ENCODE results near the gene POU2F1.
"Not testable (repeated sequence)": the region's sequence is repeated elsewhere in the genome, so short reads cannot be mapped to it uniquely, and the experiment has no call there.

Gene POU2F1

GRCh38 chr1:167220537-167221125 lies at the start of gene POU2F1:
TSS of gene POU2F1 (plus strand) at chr1:167220886. CDS start at chr1:167220898, 12 bp downstream.
- peak; percentile 98 for DNase-seq

- no peak for DNase-seq
Observed at GRCh38 chr1:167171286-167171929, 49.3 kb upstream of the POU2F1 start.

DNA sequence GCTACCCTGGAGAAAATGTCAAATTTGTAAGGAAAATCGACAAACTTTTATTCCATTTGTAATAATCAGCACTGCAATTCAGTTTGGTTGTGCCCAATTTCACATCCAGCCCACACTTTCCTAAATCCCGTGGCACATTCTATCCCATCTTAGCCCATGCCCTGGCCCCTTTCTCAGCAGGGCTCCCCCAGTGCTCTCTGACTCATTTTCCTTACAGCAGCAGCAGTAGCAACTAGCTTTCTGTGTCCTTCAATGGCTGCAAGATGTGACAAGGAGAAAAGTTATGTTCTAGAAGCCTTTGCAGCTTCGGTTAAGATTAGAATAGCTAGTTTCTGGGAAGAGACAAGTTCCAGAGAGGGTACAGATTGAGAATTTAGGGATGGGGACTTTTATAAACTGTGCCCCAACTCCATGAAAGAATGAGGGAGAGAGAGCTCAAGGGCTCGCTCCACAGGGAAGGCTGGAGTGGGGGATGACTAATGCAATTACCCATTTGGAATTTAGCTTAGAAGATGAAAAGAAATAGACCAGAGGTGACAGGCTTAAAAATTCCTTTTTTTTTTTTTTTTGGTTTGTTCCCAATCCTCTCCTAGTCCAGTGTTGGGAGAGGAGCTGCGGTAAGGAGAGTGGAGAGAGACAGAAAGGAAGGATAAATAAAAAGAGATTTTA lies 47.0 kb upstream of the POU2F1 start:
- no peak for DNase-seq

- no peak for DNase-seq
Observed at GRCh38 chr1:167175901-167176300, 44.8 kb upstream of the POU2F1 start.

DNA sequence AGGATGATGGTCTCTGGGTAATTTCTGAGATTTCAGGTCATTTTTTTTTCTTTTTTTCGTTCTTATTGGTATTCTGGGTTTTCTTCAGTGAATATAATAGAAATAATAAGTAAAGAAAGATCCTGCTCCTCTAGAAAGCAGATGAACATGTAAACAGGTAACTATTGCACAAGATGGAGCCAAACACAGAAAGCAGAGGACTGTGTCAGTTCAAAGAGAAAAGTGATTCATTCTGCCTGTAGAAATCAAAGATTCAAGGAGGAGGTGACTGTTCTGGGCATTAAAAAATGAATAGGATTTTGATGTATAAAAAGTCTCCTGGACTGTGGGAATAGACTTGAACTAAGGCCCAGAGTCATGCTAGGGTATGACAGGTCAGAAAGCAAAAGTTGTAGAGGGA lies 41.9 kb upstream of the POU2F1 start:
- no peak for DNase-seq

DNA sequence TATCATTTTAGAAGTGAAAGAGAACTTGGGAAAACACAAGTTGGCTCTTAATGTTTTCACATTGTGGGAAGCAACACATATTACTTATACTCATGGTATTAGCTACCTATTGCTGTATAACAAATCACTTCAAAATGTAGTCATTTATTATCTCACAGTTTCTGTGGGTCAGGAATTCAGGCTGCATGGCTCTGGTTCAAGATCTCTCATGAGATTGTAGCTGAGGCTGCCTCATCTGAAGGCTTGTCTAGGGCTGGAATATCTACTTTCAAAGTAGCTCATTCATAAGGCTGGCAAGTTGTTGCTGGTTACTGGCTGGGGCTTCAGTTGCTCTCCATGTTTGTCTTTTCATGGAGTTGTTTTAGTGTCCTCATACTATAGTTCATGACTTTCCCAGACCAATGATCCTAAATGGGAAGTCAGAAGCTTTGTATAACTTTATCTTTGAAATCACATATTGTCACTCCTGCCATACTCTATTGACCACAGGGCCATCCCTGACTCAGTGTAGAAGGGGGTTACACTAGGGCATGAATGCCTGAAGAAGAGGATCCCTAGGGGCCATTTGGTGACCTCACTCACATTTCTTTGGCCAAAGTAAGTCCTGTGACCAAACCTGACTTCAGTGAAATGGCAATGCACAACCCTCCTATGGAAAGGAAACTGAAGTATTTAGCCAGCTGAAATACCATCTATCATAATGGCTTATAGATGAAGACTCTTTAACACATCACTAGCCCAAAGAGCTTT lies 37.9 kb upstream of the POU2F1 start:
- DNase-seq, result no peak

DNA sequence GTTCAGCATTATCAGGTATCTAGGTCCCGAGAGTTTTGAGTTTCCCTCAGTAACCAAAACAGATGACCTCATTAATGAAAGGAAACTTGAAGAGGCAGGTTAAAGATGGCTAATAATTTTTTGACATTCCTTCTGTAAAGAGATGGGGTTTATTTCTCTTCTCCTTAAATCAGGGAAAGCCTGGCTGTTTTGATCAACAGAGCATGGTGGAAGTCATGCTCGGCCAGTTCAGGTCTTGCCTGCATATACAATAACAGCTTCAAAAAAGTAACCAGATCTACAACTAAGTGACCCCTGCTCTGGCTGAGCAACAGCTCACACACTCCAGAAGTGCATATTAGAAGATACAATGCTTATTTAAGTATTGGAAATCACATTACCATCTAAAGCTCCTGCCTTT lies 36.6 kb upstream of the POU2F1 start:
- DNase-seq, result no peak

DNA sequence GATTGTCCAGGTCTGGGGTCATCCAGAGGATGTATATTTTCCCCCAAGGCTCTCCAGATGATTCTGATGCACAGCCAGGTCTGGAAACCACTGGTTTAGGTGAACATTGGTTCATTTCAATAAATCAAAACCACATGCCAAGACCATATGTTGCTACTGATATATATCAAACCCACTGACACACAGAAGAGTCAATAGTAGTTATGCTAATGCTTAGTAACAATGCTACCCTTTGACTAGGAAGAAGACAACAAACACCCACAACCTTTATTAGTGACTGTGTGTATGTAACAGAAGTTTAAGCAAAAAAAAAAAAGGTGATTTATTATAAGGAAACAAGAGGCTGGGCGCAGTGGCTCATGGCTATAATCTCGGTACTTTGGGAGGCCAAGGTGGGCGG lies 35.6 kb upstream of the POU2F1 start:
- peak; percentile 15 for DNase-seq

DNA sequence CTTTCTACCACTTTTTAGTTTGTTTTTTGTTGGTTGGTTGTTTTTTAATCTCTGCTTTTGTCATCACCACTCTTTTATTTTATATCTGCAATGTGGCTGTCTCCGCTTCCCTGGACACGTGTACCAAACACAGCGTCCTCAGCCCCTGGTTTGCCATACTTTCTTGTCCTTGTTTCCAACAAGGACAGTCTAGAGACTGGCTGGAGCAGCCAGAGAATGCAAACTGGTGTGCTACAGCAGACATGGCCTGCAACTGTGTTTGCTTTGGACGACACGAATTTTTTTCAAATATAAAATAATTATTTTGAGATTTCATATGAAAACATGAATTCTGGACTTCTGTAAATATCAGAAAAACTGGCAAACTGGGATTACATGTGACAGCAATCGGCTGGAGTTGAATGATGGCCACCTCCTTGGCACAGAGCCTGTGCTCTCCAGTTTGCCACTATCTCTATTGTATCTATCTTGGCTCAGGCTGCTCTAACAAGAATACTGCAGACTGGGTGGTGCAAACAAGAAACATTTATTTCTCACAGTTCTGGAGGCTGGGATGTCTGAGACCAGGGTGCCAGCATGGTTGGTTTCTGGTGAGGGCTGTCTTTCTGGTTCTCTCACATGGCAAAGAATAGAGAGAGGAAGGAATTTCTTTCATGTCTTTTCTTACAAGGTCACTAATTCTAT lies 34.6 kb upstream of the POU2F1 start:
- peak; percentile 66 for DNase-seq

DNA sequence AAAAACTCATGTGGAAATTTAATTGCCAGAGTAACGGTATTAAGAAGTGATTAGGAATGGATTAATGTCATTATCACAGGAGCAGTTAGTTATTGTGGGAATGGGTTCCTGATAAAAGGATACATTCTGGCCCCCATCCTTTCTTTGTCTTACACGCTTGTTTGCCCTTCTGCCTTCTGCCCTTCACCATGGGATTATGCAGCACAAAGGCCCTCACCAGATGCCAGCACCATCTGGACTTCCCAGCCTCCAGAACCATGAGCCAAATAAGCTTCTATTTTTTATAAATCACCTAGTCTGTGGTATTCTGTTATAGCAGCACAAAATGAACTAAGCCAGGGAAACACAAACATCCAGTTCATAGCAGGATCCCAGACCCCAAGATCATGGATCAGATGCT lies 33.9 kb upstream of the POU2F1 start:
- peak; percentile 95 for DNase-seq

GRCh38 chr1:167190747-167191237 lies 29.9 kb upstream of the POU2F1 start:
- no peak for DNase-seq

- no peak for DNase-seq
Observed at GRCh38 chr1:167191958-167192357, 28.7 kb upstream of the POU2F1 start.

GRCh38 chr1:167194182-167194581 lies 26.5 kb upstream of the POU2F1 start:
- DNase-seq, result no peak

DNA sequence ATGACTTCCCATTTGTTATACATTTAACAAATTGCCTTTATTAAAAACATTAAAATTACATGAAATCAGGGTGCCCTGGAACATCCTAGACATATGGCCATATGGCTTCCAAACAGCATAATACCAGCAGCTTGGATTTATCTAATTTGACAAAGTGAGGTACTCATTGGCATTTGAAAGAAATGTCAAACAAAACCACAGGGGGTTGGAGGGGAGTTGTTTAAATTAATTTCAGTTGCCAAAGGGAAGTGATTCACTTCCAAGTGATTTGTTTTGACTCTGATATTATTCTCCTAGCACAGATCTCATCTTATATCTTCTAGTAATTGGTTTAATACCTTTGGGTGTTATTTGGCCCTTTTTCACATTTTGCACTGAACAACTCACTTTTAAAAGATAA lies 24.5 kb upstream of the POU2F1 start:
- DNase-seq, result peak; percentile 87

- no peak for DNase-seq
Observed at GRCh38 chr1:167197236-167197635, 23.4 kb upstream of the POU2F1 start.

- DNase-seq, result no peak
Observed at GRCh38 chr1:167197692-167198091, 23.0 kb upstream of the POU2F1 start.

DNA sequence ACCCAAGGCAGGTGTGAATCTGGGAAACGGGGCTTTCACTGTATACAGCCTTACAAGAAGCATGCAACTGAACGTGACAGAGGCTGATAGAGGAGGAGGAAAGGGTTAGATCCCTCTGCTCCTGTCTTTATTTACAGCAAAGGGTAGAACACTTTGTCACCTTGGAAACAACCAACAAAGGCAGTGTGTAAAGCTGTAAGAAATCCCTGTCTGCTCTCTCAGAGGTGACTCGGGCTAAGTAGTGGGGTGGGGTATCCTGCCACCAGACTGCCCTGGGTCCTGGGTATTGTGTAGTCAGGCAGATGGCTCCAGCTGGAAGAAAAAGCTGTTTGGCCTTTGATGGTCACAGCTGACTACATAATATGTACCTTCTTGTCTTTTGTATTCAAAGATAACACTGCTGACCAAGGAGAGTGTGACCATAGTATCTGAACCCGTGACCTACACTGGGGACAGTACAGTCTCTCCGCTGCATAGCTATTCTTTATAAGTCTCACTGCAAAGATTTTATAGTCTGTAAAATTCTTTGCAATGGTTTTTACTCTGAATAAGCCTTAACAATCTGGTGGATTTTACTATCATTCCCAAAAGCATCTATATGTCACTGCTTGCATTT lies 22.1 kb upstream of the POU2F1 start:
- no peak for DNase-seq

GRCh38 chr1:167199656-167200055 lies 21.0 kb upstream of the POU2F1 start:
- DNase-seq, result no peak

DNA sequence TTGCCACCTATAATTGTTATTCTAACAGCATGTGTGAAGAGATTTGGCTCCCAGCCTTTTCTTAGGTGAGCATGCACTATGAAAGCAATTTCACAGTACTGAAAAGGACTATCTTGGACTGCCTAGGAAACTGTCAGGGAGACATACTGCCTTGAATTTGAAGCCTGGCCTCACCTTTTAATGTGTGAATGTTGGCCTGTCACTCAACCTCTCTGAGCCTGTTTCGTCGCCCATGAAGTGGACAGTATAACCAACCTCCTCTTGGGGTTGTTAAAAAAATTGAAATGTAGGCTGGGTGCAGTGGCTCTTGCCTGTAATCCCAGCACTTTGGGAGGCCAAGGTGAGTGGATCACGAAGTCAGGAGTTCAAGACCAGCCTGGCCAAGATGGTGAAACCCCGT lies 20.4 kb upstream of the POU2F1 start:
- no peak for DNase-seq

GRCh38 chr1:167200749-167201148 lies 19.9 kb upstream of the POU2F1 start:
- no peak for DNase-seq

DNA sequence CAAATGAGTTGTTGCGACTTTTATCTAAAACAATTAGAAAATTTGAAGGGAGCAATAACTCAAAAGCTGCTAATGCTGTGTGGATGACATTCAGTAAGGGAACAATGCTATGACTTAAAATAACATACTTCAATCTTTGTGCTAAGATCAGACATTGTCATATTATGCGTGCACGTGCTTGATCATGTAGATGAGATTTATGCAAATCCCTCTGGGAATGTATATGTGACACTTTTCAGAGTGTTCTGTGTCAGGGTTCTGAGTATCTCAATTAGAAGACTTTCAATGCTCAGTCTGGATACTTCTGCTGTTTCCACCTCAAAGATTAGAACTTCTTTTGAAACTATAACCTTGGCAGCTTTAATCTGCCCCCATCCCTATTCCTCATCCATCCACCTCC lies 18.6 kb upstream of the POU2F1 start:
- no peak for DNase-seq

DNA sequence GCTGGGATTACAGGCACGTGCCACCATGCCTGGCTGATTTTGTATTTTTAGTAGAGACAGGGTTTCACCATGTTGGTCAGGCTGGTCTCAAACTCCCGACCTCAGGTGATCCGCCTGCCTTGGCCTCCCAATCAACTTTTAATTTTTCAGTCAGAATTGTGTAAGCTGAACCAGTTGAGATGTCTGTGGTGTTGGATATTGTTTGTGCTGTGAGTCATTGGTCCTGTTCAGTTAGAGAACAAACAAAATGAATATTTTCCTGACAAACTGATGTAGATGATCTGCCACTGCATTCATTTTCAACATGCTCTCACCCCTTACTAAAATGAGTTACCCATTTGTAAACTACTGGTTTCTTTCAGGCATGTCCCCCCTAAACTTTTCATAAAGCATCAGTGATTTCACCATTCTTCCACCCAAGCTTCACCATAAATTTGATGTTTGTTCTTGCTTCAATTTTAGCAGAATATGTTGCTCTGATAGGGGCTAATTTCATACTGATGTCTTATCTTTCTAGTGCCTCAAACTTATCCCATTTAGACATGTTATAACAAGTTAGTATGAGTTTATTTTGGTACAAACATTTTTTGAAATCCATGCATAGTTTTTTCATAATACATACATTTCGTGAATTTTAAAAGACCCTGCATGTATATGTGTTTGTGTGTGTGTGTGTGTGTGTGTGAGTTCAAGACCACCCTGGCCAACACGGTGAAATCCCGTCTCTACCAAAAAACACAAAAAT lies 15.2 kb upstream of the POU2F1 start:
- not testable (repeated sequence) for DNase-seq

Data from NCI-H1694 (cell line).